K562 (cell line): ENCODE measurements around the gene NECAB3. TPM values are rescaled to one million over a fixed set of nuclear protein-coding genes. Genes with fewer than 3 reads are reported as not detected.

Source experiments
- ATAC-seq: fragments of 200-7000 bp; cut with Tn5 transposase; 3 replicates; pipeline ENCODE4 v1.9.1; 2020; ENCODE audit warnings: moderate library complexity
- BruUV-seq: library from RNA; stranded (reverse); fragments of 400-500 nt; replicated peaks from 2 replicates; lab custom pipeline; 2021; lab: Mats Ljungman, UMichigan
- CTCF ChIA-PET: fragments of 300-600 bp; formaldehyde crosslinking; extraction: SDS; loops from one replicate; lab custom pipeline; 2021; ENCODE audit warnings: low intra/inter-chr PET ratio; lab: Yijun Ruan, JAX
- POLR2A ChIA-PET: fragments of 300-600, 350-650 bp; sonication (Branson Sonifier 250); formaldehyde crosslinking; extraction: SDS; loops from one replicate; lab custom pipeline; 2021; ENCODE audit warnings: antibody characterized with exemption, inconsistent platforms; lab: Yijun Ruan, JAX
- DNase-seq, 4 experiments: peaks; one replicate each; pipeline versions ENCODE4 v3.0.0 to v3.0.0-alpha.2; 2011 to 2018; ENCODE audit warnings: low spot score in 3 of 4, mixed read lengths in 3 of 4; ENCODE audit errors: extremely low read depth in 1 of 4
- FAIRE-seq: peaks from 2 replicates; lab custom pipeline; 2011; peaks lifted over from hg19 to GRCh38; lab: Jason Lieb, UNC
- H2AFZ ChIP-seq: 2 replicates; pipeline ENCODE4 v1.6.0; 2011; ENCODE audit warnings: low read depth, low read length, control low read depth, inconsistent platforms
- H3K27ac ChIP-seq: fragments of 200-600 bp; 3 replicates; pipeline ENCODE4 v1.8.0; 2011; ENCODE audit warnings: low read depth, mild to moderate bottlenecking, control low read depth, inconsistent platforms, low read length, moderate library complexity, mixed read lengths; ENCODE audit errors: extremely low read depth
- H3K27me3 ChIP-seq, 2 experiments: fragments of 300-600 bp in 1 of 2; 2 replicates in 1 of 2; 3 replicates in 1 of 2; pipeline versions ENCODE4 v1.6.0 to v1.8.0; 2011; ENCODE audit warnings: inconsistent platforms in 2 of 2, low read length in 2 of 2, mild to moderate bottlenecking in 1 of 2, mixed read lengths in 1 of 2, moderate library complexity in 1 of 2; ENCODE audit not compliant: control insufficient read depth in 2 of 2, insufficient read depth in 2 of 2
- H3K36me3 ChIP-seq: fragments of 300-600 bp; 3 replicates; pipeline ENCODE4 v1.8.0; 2011; ENCODE audit warnings: mild to moderate bottlenecking, low read length, inconsistent platforms; ENCODE audit not compliant: control insufficient read depth, insufficient read depth
- H3K4me1 ChIP-seq, 2 experiments: fragments of 200-600 bp in 1 of 2; replicated peaks in 1 of 2; 2 replicates in 1 of 2; 3 replicates in 1 of 2; pipeline versions ENCODE4 v1.5.1 to v1.8.0; 2011; ENCODE audit warnings: inconsistent platforms in 2 of 2, low read length in 2 of 2, mild to moderate bottlenecking in 1 of 2, mixed read lengths in 1 of 2, moderate library complexity in 1 of 2; ENCODE audit not compliant: control insufficient read depth in 2 of 2, insufficient read depth in 2 of 2
- H3K4me2 ChIP-seq: 2 replicates; pipeline ENCODE4 v1.6.1; 2011; ENCODE audit warnings: low read length, control low read depth, inconsistent platforms, mixed read lengths; ENCODE audit not compliant: insufficient read depth
- H3K4me3 ChIP-seq: fragments of 200-600 bp; sonication (generic), shearing (Covaris generic); 2 replicates; pipeline ENCODE4 v1.5.1; 2016; ENCODE audit warnings: control low read depth, inconsistent platforms
- H3K79me2 ChIP-seq: fragments of 200-600 bp; 3 replicates; pipeline ENCODE4 v1.8.0; 2011; ENCODE audit warnings: low read length, inconsistent platforms; ENCODE audit not compliant: control insufficient read depth, insufficient read depth
- H3K9ac ChIP-seq, 2 experiments: 2 replicates each; pipeline versions ENCODE4 v1.6.0 to v1.6.1; 2011; ENCODE audit warnings: low read depth in 2 of 2, low read length in 2 of 2, control low read depth in 1 of 2, inconsistent platforms in 1 of 2, mild to moderate bottlenecking in 1 of 2, mixed read lengths in 1 of 2; ENCODE audit not compliant: insufficient read depth in 1 of 2
- H3K9me1 ChIP-seq: one replicate; pipeline ENCODE4 v1.6.0; 2011; ENCODE audit warnings: inconsistent platforms, mild to moderate bottlenecking, low read length, moderate library complexity; ENCODE audit not compliant: control insufficient read depth, insufficient read depth
- H3K9me3 ChIP-seq: replicated peaks from 2 replicates; pipeline ENCODE4 v1.5.1; 2011; ENCODE audit warnings: low read depth, low read length, inconsistent platforms; ENCODE audit not compliant: control insufficient read depth, insufficient read depth
- H4K20me1 ChIP-seq: replicated peaks from 2 replicates; pipeline ENCODE4 v1.6.1; 2011; ENCODE audit warnings: low read length, inconsistent platforms, mixed read lengths; ENCODE audit not compliant: control insufficient read depth, insufficient read depth
- BRCA1 ChIP-seq, 2 experiments: fragments of 450-650 bp in 1 of 2; sonication (generic) in 1 of 2; formaldehyde crosslinking in 1 of 2; IDR thresholded peaks; 2 replicates each; pipeline versions ENCODE4 v1.5.0 to v1.6.1; 2017 to 2020; ENCODE audit warnings: mild to moderate bottlenecking in 1 of 2, missing genetic modification reagents in 1 of 2
- CBFA2T3 ChIP-seq: fragments of 450-650 bp; IDR thresholded peaks from 2 replicates; pipeline ENCODE4 v1.6.1; 2017
- KDM1A ChIP-seq, 2 experiments: fragments of 450-650 bp; IDR thresholded peaks; 2 replicates each; pipeline ENCODE4 v1.6.1; 2016; ENCODE audit warnings: mild to moderate bottlenecking in 2 of 2
- MEF2A ChIP-seq: IDR thresholded peaks from 2 replicates; pipeline ENCODE4 v1.6.1; 2011; ENCODE audit warnings: low read depth, mild to moderate bottlenecking, low read length, moderate library complexity; ENCODE audit not compliant: control insufficient read depth
- PML ChIP-seq: IDR thresholded peaks from 2 replicates; pipeline ENCODE4 v1.6.1; 2012; ENCODE audit warnings: low read length, inconsistent platforms
- PTBP1 ChIP-seq: fragments of 200-400 bp; formaldehyde crosslinking; IDR thresholded peaks from 2 replicates; pipeline ENCODE4 v1.6.1; 2017; ENCODE audit warnings: low read depth, low read length
- SMAD1 ChIP-seq: fragments of 150-350 bp; IDR thresholded peaks from 2 replicates; pipeline ENCODE4 v1.6.1; 2014; ENCODE audit warnings: low read length, low read depth; ENCODE audit not compliant: partially characterized antibody
- THRAP3 ChIP-seq: fragments of 450-650 bp; IDR thresholded peaks from 2 replicates; pipeline ENCODE4 v1.6.1; 2016; ENCODE audit warnings: mild to moderate bottlenecking, inconsistent platforms, borderline replicate concordance
- ZFP36 ChIP-seq: fragments of 150-350 bp; IDR thresholded peaks from 2 replicates; pipeline ENCODE4 v1.6.1; 2018; ENCODE audit warnings: low read length, low read depth; ENCODE audit not compliant: partially characterized antibody
- ZNF311 ChIP-seq: fragments of 250-450 bp; sonication (Bioruptor Pico); IDR thresholded peaks from 2 replicates; pipeline ENCODE4 v1.4.0; 2020; ENCODE audit warnings: mild to moderate bottlenecking, moderate library complexity
- WGBS: fragments of 100-300 bp; shearing (Covaris generic); methylation state at CpG from one replicate; pipeline ENCODE4 v1.1.6; 2016; ENCODE audit warnings: low coverage, mixed read lengths; ENCODE audit not compliant: insufficient coverage; ENCODE audit errors: missing lambda C conversion rate; 5-methylcytosine and 5-hydroxymethylcytosine counted together
- in situ Hi-C: fragments of 300-500 bp; cut with MboI; formaldehyde crosslinking; loops from 4 replicates; pipeline ENCODE4 v1.15.0; 2018; ENCODE audit warnings: inconsistent platforms, mixed read lengths
- intact Hi-C: fragments of 100-400 bp; cut with micrococcal nuclease; formaldehyde crosslinking; loops from 2 replicates; pipeline ENCODE4 v1.14.2; 2022
- polyA plus RNA-seq, 8 experiments: library from polyadenylated mRNA; depleted of rRNA in 4 of 8; stranded (reverse) in 5 of 8; unstranded in 3 of 8; fragments of >200 nt; fragmentation: Nextera tagmentation in 2 of 8; fragmentation: Illumina TruSeq in 1 of 8; extraction: Ambion mirVana in 2 of 8; extraction: Trizol in 1 of 8; gene quantifications; 2 replicates each; pipeline versions ENCODE4 v1.2.1 to v1.2.3, GENCODE V29; 2011 to 2014; ENCODE audit warnings: inconsistent platforms in 1 of 8, missing spikeins in 1 of 8
- total RNA-seq, 7 experiments: library from RNA; depleted of rRNA in 6 of 7; stranded (reverse); fragments of >200 nt in 6 of 7; fragmentation: Illumina TruSeq in 2 of 7; extraction: Trizol in 2 of 7; gene quantifications; 2 replicates each; pipeline versions ENCODE4 v1.2.1 to v1.2.3, GENCODE V29; 2011 to 2021; ENCODE audit warnings: low replicate concordance in 1 of 7
- TF ChIP-seq, protein P1 (sequence below): IDR thresholded peaks from 2 replicates; pipeline ENCODE4 v1.6.1; 2011; ENCODE audit not compliant: insufficient read length; ENCODE audit errors: extremely low read depth
- TF ChIP-seq, protein P2 (sequence below): fragments of 450-650 bp; formaldehyde crosslinking; IDR thresholded peaks from 2 replicates; pipeline ENCODE4 v1.4.0; 2022; ENCODE audit warnings: missing genetic modification characterization
- TF ChIP-seq, protein P3 (sequence below): sonication (generic); formaldehyde crosslinking; IDR thresholded peaks from 2 replicates; pipeline ENCODE4 v1.8.1; 2023; ENCODE audit warnings: mild to moderate bottlenecking, missing genetic modification reagents
- TF ChIP-seq, protein P4 (sequence below): sonication (generic); formaldehyde crosslinking; IDR thresholded peaks from 2 replicates; pipeline ENCODE4 v1.8.0; 2022; ENCODE audit warnings: missing genetic modification reagents, mild to moderate bottlenecking, borderline replicate concordance

The NECAB3 gene
- total and polyA plus RNA-seq, 9 of the 15 experiments (the other 6 are each of a cell fraction or from before 2014, with no cell fraction given) = 0.94 to 63.3 (median 31.5) TPM

DNA sequence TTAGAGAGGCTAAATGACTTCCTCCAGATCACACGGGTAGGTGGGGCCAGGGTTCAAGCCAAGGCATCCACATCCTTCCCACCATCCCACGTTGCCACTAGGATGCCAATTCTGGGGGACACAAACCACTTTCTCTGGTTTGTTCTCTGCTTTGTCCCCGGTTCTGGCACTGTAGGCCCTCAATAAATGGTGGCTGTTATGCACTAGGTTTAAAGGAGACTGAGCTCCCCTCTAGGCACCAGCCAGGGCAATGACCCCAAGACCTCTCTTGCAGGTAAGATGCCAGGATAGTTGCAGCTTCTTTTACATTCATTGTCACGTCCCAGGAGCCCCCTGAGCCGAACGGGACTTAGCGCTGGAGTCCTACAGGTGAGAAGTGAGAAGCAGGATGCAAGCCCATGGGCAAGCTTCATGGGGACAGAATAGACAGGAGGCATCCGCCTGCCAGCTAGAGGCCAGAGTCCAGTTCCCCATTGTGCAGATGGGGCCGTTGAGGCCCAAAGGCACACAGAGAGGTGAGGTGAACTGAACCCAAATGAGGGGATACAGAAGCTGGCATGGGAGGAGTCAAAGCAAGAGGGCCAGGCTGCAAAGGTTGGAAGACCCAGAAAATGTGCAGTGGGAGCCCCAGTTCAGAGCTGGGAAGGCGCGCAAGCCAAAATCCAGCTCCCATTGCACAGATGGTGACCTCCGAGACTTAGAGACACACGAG is 45.2 kb upstream of the NECAB3 start (continued):
- TF ChIP-seq, protein P1, sequence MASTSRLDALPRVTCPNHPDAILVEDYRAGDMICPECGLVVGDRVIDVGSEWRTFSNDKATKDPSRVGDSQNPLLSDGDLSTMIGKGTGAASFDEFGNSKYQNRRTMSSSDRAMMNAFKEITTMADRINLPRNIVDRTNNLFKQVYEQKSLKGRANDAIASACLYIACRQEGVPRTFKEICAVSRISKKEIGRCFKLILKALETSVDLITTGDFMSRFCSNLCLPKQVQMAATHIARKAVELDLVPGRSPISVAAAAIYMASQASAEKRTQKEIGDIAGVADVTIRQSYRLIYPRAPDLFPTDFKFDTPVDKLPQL = peak; percentile 53
- TF ChIP-seq, protein P2, sequence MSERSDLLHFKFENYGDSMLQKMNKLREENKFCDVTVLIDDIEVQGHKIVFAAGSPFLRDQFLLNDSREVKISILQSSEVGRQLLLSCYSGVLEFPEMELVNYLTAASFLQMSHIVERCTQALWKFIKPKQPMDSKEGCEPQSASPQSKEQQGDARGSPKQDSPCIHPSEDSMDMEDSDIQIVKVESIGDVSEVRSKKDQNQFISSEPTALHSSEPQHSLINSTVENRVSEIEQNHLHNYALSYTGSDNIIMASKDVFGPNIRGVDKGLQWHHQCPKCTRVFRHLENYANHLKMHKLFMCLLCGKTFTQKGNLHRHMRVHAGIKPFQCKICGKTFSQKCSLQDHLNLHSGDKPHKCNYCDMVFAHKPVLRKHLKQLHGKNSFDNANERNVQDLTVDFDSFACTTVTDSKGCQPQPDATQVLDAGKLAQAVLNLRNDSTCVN (CRISPR knock-in tag) = no peak
- 0 out of 4 replicates have a peak, but pooled peaks of 1 of the 2 experiments have one; percentile 56 for TF ChIP-seq KDM1A (IDR thresholded peaks at IDR 0.05)
- no peak for TF ChIP-seq CBFA2T3
- TF ChIP-seq PTBP1 = peak; percentile 80; the same call in 1 of the 2 replicates
- 0 out of 2 replicates have a peak, but pooled peaks have one; percentile 22 for TF ChIP-seq PML
- no peak for TF ChIP-seq BRCA1 (IDR thresholded peaks at IDR 0.05)
- TF ChIP-seq BRCA1 (CRISPR knock-in tag; IDR thresholded peaks at IDR 0.05) = 0 out of 2 replicates have a peak, but pooled peaks have one; percentile 92

DNA sequence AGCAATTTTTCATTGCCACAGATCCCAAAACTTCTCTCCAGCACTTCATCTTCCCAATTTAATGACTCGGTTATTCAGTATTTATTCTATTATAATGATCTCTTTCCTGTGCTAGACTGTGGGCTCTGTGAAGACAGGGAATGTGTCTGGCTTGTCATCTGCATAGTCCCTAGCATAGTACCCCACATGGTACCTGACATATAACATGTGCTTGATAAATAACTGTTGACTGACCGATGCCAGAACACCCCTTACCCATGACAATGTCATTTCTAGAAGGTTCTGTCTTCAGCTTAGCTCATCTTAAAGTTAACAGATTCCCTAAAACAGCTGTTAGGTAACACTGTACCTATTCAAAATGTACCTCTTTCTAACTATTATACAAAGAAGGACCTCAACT is 42.3 kb upstream of the NECAB3 start:
- Histone ChIP-seq H3K4me1 (peaks cover 7 to 17% of the 10 kb centered on the region in 2 experiments; a peak in 4 of 5 replicates), H3K9me3 (no peaks in the 10 kb centered on the region), H3K36me3 (peaks cover 9% of the 10 kb centered on the region; the same call in 1 of the 3 replicates), H3K27me3 (no peaks in the 10 kb centered on the region), H3K79me2 (peaks cover 11% of the 10 kb centered on the region; the same call in 2 of the 3 replicates), H3K9me1 (no peaks in the 10 kb centered on the region), H3K9ac (no peak overlapping the region; a peak in 1 of 4 replicates), H2AFZ (no peak overlapping the region), H3K27ac (no peak overlapping the region), H3K4me3 (no peak overlapping the region), H4K20me1 (no peaks in the 10 kb centered on the region), H3K4me2 (no peak overlapping the region)
- CTCF ChIA-PET = no interaction called here
- FAIRE-seq (no peak), DNase-seq (no peak), ATAC-seq (no peak)
- POLR2A ChIA-PET = no interaction called here
- in situ Hi-C loops (no loop called here), intact Hi-C loops (no loop called here)
- BruUV-seq = no TSS peak
- WGBS = 64% methylated on average over 2 of the region's 2 CpGs
- TF ChIP-seq SMAD1 = no peak
- TF ChIP-seq ZFP36 = no peak
- TF ChIP-seq, protein P3, sequence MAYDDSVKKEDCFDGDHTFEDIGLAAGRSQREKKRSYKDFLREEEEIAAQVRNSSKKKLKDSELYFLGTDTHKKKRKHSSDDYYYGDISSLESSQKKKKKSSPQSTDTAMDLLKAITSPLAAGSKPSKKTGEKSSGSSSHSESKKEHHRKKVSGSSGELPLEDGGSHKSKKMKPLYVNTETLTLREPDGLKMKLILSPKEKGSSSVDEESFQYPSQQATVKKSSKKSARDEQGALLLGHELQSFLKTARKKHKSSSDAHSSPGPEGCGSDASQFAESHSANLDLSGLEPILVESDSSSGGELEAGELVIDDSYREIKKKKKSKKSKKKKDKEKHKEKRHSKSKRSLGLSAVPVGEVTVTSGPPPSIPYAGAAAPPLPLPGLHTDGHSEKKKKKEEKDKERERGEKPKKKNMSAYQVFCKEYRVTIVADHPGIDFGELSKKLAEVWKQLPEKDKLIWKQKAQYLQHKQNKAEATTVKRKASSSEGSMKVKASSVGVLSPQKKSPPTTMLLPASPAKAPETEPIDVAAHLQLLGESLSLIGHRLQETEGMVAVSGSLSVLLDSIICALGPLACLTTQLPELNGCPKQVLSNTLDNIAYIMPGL (CRISPR knock-in tag) = no peak
- TF ChIP-seq ZNF311 (CRISPR knock-in tag) = no peak
- TF ChIP-seq MEF2A = no peak
- TF ChIP-seq, protein P4, sequence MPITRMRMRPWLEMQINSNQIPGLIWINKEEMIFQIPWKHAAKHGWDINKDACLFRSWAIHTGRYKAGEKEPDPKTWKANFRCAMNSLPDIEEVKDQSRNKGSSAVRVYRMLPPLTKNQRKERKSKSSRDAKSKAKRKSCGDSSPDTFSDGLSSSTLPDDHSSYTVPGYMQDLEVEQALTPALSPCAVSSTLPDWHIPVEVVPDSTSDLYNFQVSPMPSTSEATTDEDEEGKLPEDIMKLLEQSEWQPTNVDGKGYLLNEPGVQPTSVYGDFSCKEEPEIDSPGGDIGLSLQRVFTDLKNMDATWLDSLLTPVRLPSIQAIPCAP (CRISPR knock-in tag) = no peak
- no peak for TF ChIP-seq THRAP3
